Parathyroid adenoma (tissue), 2 donors: ENCODE data around the gene SNX27.

Experiments
- H2AFZ ChIP-seq: fragments of 300-600 bp; sonication (generic); one replicate; pipeline ENCODE4 v1.7.0; 2017; ENCODE audit warnings: antibody characterized with exemption, mild to moderate bottlenecking
- H3K27ac ChIP-seq: fragments of 300-600 bp; sonication (generic); one replicate; pipeline ENCODE4 v1.7.0; 2017
- H3K27me3 ChIP-seq: fragments of 300-600 bp; sonication (generic); one replicate; pipeline ENCODE4 v1.7.0; 2017; ENCODE audit warnings: low read length; ENCODE audit not compliant: control insufficient read depth, insufficient read depth
- H3K36me3 ChIP-seq: fragments of 300-600 bp; sonication (generic); one replicate; pipeline ENCODE4 v1.7.0; 2017; ENCODE audit warnings: low read length; ENCODE audit not compliant: control insufficient read depth, insufficient read depth
- H3K4me1 ChIP-seq: fragments of 300-600 bp; sonication (generic); one replicate; pipeline ENCODE4 v1.7.0; 2017; ENCODE audit warnings: control low read depth
- H3K4me2 ChIP-seq: fragments of 300-600 bp; sonication (generic); one replicate; pipeline ENCODE4 v1.7.0; 2017; ENCODE audit warnings: low read length
- H3K4me3 ChIP-seq: fragments of 300-600 bp; sonication (generic); one replicate; pipeline ENCODE4 v1.7.0; 2017; ENCODE audit warnings: low read depth, low read length
- H3K79me2 ChIP-seq: fragments of 300-600 bp; sonication (generic); one replicate; pipeline ENCODE4 v1.7.0; 2017; ENCODE audit warnings: control low read depth
- H3K9ac ChIP-seq: fragments of 300-600 bp; sonication (generic); one replicate; pipeline ENCODE4 v1.7.0; 2017; ENCODE audit warnings: mild to moderate bottlenecking
- H3K9me3 ChIP-seq: fragments of 300-600 bp; sonication (generic); one replicate; pipeline ENCODE4 v1.7.0; 2017; ENCODE audit warnings: low read length; ENCODE audit not compliant: control insufficient read depth
- CTCF ChIP-seq: fragments of 300-600 bp; sonication (generic); IDR thresholded peaks from one replicate; pipeline ENCODE4 v1.7.0; 2017; ENCODE audit warnings: antibody characterized with exemption, mild to moderate bottlenecking
- donor health status: primary hyperparathyroidism.

Gene SNX27

DNA sequence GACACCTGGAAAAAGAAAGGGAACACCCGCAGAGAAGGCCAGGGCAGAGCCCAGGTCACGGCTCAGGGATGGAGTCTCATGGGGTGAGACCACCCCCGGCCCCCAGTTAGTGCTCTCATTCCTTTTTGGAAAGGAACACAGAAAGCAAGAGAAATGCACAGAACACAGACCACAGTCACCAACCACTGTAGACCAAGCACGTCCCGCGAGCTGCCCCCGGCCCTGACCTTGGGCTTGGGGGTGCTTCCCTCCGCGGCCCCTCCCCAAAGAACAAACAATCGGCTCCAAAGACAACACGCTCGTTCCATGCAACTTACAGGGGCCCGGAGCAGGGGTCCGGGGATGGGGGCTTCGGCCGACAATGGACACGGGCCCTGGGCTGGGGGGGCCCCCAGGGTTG is 92.0 kb downstream of the SNX27 start:
- no peak overlapping the region for H2AFZ ChIP-seq
- no peak for TF ChIP-seq CTCF
- H3K9ac ChIP-seq = no peak overlapping the region
- no peaks in the 10 kb centered on the region for H3K79me2 ChIP-seq
- H3K4me1 ChIP-seq = no peaks in the 10 kb centered on the region
- no peak overlapping the region for H3K4me3 ChIP-seq
- H3K27me3 ChIP-seq = no peaks in the 10 kb centered on the region
- no peak overlapping the region for H3K27ac ChIP-seq
- H3K36me3 ChIP-seq = no peaks in the 10 kb centered on the region
- H3K4me2 ChIP-seq = no peak overlapping the region
- no peaks in the 10 kb centered on the region for H3K9me3 ChIP-seq

GRCh38 chr1:151704246-151704645 is 92.4 kb downstream of the SNX27 start:
- Histone ChIP-seq H2AFZ (no peak overlapping the region), H3K27ac (no peak overlapping the region)
- TF ChIP-seq CTCF = no peak

GRCh38 chr1:151705146-151705545 is 93.3 kb downstream of the SNX27 start:
- no peaks in the 10 kb centered on the region for H3K27me3 ChIP-seq
- H3K36me3 ChIP-seq = no peaks in the 10 kb centered on the region

More at GRCh38 chr1:151704246-151704645, 92.4 kb downstream of the SNX27 start:
- no peaks in the 10 kb centered on the region for H3K79me2 ChIP-seq
- no peaks in the 10 kb centered on the region for H3K4me1 ChIP-seq
- H3K36me3 ChIP-seq = no peaks in the 10 kb centered on the region
- no peaks in the 10 kb centered on the region for H3K9me3 ChIP-seq
- no peaks in the 10 kb centered on the region for H3K27me3 ChIP-seq
- no peak overlapping the region for H3K9ac ChIP-seq
- H3K4me2 ChIP-seq = no peak overlapping the region
- no peak overlapping the region for H3K4me3 ChIP-seq

DNA sequence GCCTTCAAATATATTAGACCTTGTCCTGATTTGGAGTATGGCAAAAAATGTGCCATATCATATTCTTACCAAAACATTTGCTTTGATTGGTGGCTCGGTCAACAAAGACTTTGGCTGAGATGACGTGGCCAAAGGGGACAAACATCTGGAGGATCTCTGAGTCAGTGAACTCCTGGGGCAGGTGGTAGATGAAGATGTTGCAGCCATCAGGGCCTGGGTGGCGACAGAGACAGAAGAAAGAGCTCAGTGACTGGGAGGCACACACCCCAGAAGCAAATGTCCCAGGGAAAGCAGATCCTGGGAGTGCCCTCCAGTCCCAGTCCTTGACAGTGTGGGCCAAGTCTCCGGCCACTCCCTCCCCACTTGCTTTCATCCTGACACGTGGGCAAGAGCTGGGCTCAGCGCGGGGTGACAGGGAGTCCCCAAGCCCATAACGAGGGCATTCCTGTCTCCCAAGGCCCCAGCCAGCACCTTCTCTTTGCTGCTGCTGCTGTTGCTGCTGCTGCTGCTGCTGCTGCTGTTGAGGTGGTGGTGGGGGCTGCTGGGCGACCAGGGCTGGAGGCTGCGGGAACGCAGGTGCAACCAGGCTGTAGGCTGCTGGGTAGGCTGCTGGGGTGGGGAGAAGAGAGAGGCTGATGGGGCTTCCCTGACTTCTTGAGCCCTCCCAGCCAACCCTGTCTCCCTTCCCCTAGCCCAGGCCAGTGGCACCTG is 94.1 kb downstream of the SNX27 start:
- Histone ChIP-seq H3K9ac (no peak overlapping the region), H3K79me2 (no peaks in the 10 kb centered on the region), H2AFZ (no peak overlapping the region), H3K4me2 (no peak overlapping the region), H3K36me3 (no peaks in the 10 kb centered on the region), H3K27ac (no peak overlapping the region), H3K4me3 (no peak overlapping the region), H3K4me1 (no peaks in the 10 kb centered on the region), H3K9me3 (no peaks in the 10 kb centered on the region), H3K27me3 (no peaks in the 10 kb centered on the region)
- TF ChIP-seq CTCF = no peak

More at GRCh38 chr1:151705146-151705545, 93.3 kb downstream of the SNX27 start:
- H3K4me1 ChIP-seq = no peaks in the 10 kb centered on the region
- no peak for TF ChIP-seq CTCF
- H2AFZ ChIP-seq = no peak overlapping the region
- H3K9ac ChIP-seq = no peak overlapping the region
- H3K27ac ChIP-seq = no peak overlapping the region
- H3K4me3 ChIP-seq = no peak overlapping the region
- H3K79me2 ChIP-seq = no peaks in the 10 kb centered on the region
- H3K4me2 ChIP-seq = no peak overlapping the region
- no peaks in the 10 kb centered on the region for H3K9me3 ChIP-seq
